Left renal pelvis (tissue), 4 donors: ENCODE data around the gene KIAA0040. TPM values are rescaled to one million over a fixed set of nuclear protein-coding genes. Genes with fewer than 3 reads are reported as not detected.

Experiments used
- DNase-seq, 4 donors: peaks; one replicate each; pipeline ENCODE4 v3.0.0-alpha.2; 2013; ENCODE audit warnings: low read depth in 4 of 4, low spot score in 3 of 4
- polyA plus RNA-seq, 4 donors: library from polyadenylated mRNA; unstranded; fragments of 120-200 nt; gene quantifications; one replicate each; pipeline ENCODE4 v1.2.1, GENCODE V29; 2013; ENCODE audit not compliant: insufficient read length in 4 of 4

Gene KIAA0040
- polyA plus RNA-seq, 4 donors = 6.4 to 16.4 (median 14.5) TPM

GRCh38 chr1:175172503-175172902, 20.1 kb downstream of the KIAA0040 start:
- no peak for DNase-seq

GRCh38 chr1:175171036-175171913, 21.3 kb downstream of the KIAA0040 start:
- no peak for DNase-seq

GRCh38 chr1:175169286-175170018, 23.1 kb downstream of the KIAA0040 start:
- DNase-seq = no peak

- DNase-seq = no peak
Observed at GRCh38 chr1:175168782-175169181, 23.8 kb downstream of the KIAA0040 start.

GRCh38 chr1:175167861-175168260, 24.7 kb downstream of the KIAA0040 start:
- DNase-seq = no peak

GRCh38 chr1:175166746-175167145, 25.8 kb downstream of the KIAA0040 start:
- DNase-seq = no peak

GRCh38 chr1:175164751-175165150, 27.8 kb downstream of the KIAA0040 start:
- no peak for DNase-seq

GRCh38 chr1:175163702-175164101, 28.9 kb downstream of the KIAA0040 start:
- no peak for DNase-seq

- DNase-seq = no peak
Observed at GRCh38 chr1:175162955-175163354, 29.6 kb downstream of the KIAA0040 start.

GRCh38 chr1:175158170-175158591, 34.4 kb downstream of the KIAA0040 start:
- DNase-seq = no peak

- no peak for DNase-seq
Observed at GRCh38 chr1:175157200-175157599, 35.4 kb downstream of the KIAA0040 start.

- DNase-seq = no peak
Observed at GRCh38 chr1:175155936-175156335, 36.6 kb downstream of the KIAA0040 start.

GRCh38 chr1:175155473-175155856, 37.1 kb downstream of the KIAA0040 start:
- no peak for DNase-seq

GRCh38 chr1:175154629-175155472, 37.7 kb downstream of the KIAA0040 start:
- DNase-seq = peak in 3 of 4 donors; percentile 29 to 34 (median 32)

- DNase-seq = no peak
Observed at GRCh38 chr1:175152006-175152652, 40.4 kb downstream of the KIAA0040 start.

- no peak for DNase-seq
Observed at GRCh38 chr1:175150596-175151319, 41.8 kb downstream of the KIAA0040 start.

GRCh38 chr1:175148068-175148467, 44.5 kb downstream of the KIAA0040 start:
- DNase-seq = no peak

- DNase-seq = no peak
Observed at GRCh38 chr1:175147569-175147968, 45.0 kb downstream of the KIAA0040 start.

- DNase-seq = peak in 1 of 4 donors; percentile 35
Observed at GRCh38 chr1:175146529-175147213, 45.9 kb downstream of the KIAA0040 start.
